ENCODE data around the gene SCOC.
"Not testable (repeated sequence)": the region's sequence is repeated elsewhere in the genome, so short reads cannot be mapped to it uniquely, and the experiment has no call there.

SCOC gene

DNA sequence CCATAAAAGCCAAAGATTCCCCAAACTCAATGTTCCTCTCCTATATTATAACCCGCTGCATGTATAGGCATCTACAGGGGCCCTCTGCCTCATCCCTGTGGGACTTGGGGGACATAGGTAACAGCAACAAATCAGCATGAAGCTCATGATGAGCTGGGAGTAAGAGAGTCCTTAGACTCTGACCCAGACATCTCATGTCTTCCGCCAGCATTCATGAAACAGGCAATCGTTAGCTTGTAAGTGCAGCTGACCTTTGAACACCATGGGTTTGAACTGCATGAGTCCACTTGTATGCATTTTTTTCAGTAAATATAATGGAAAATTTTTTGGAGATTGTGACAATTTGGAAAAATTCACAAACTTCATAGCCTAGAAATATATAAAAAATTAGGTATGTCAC lies 10.4 kb upstream of the SCOC start:
- no peak for DNase-seq

DNA sequence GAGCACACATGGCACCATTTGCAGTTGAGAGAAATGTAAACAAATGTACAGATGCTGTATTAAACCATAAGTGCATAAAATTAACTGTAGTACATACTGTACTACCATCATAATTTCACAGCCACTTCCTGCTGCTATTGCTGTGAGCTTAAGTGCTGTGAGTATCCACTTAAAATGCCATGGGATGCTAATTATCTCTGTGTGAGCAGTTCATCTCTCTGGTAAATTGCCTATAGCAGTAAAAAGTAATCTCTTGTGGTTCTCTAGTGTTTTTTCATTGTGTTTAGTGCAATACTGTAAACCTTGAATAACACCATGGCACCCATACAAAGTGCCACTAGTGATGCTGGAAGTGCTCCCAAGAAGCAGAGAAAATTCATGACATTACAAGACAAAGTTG lies 9.9 kb upstream of the SCOC start:
- no peak for DNase-seq

DNA sequence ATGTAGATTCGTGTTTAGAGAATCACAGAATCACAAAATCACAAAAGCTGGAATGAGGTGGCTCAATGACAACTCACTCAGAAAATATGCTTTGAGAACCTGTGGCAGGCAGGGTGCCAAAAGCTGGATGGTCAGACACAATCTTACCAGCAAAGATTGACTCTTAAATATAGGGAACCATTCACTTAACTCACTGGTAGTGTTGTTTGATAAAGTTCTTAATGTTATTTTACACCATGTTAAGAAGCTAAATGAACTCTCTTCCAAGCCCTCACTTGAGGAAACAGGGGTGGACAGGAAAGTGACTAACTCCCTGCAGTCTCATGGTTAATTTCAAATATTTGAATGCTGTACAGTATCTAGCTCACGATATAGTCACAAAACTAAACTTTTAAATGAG lies 5.7 kb upstream of the SCOC start:
- no peak for DNase-seq

DNA sequence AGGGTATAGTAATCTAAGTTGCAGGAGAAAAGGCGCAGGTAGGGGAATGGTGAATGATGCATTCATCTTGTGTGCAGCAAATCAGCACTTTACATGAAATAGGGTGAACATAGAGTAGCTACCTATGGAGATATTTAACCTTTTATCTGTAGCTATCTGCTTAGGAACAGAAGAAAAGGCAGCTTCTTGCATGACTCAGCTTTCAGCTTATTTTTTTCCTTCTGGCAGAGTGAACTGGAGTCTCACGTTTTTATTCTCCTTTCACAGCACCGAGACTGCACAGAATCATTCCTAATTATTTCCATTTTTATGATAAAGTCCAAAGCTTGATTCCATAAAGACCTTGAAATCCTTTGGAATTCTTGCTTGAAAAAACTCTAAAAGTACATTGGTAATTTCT lies 4.8 kb upstream of the SCOC start:
- DNase-seq, result no peak

DNA sequence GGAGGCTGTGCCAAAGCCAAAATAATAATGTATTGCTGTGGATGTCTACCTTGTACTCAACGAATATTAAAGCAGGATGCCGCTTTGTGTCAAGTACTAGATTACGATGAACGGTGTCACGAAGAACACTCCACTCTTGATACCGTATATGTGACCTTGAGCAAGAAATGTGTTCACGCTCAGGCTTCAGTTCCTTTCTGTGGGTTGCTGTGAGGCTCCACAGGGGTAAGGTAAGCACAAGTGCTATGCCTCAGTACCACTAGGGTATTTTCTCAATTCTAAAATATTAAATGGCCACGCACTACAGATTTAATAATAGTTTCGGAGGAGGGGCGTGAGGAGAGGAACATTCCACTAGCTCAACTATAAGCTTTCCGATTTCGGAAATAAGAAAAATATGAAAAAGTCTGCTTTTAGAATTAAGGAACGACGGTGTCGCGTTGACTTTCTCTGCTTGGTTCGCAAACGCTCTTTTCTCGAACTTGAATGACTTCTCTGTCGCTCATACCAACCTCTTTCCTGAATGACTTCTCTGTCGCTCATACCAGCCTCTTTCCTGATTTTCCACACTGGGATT lies 607 bp upstream of the SCOC start:
- no peak for DNase-seq

DNA sequence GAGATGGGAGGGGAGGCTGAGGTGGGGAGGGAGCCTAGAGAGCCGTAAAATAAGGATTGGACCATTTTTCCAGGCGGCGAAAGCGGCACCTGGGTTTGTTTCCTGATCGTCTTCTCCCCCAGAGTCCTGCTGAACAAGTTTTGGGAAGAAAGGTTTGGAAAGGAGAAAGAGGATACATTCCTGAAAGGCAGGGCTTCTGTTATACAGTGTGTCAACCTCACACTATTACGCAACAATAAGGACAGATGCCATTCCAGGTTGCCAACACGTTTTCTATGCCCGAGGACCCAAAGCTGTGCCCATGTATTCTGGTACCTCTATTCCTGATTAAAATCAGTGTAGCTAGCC lies 658 bp downstream of the SCOC start:
- DNase-seq, result no peak

DNA sequence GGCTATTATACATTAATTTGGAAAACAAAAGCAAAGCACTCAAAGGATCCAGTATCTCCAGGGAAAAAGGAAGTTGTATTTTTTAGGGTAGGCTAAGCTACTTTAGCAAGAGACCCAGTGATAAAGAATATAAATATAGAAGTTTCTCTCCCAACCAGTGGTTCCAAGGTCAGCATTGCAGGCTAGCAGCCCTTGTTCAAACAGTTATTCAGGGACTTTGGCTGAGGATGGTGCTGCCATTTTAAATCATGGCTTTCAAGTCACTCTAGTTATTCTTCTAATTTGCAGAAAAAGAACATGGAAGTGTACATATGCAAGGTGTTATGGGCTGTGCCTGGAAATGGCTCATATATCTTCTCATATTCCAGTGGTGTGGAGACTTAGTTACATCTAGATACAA lies 9.3 kb downstream of the SCOC start:
- DNase-seq, result no peak

DNA sequence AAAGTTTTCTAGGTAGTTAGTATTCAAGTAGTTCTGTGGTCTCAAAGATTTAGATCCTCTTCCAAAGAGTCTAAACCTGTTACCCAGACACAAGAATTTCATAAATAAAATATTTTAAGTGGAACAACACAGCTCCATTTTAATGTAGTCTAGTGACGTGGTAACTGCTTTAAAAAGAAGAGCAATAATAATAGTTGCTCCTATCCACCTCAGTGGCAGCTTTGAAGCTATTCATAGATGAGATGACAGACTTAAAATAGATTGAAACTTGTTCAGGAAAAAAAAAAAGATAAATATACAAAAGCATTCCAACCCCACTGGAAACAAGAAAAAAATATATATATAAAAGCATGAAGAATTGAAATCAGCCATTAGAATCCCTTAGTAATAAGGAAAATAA lies 14.6 kb downstream of the SCOC start:
- no peak for DNase-seq

DNA sequence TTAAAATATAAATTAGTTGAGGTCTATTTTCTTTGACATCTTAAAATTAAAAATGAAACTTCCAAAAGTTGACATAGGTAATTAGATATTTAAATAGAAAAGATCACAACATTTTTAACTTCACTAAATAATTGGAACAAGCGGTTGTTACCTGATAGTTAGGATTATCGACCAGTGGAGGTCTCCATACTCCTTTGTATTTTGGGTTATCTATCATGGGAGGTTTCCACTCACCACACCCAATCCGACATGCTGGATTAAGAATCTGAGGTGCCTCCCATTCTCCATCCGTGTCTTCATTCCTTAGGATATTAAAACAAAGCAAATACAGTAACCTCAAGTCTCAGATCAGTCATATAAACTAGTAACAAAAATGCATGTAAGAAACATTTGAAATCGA lies 22.2 kb downstream of the SCOC start:
- no peak for DNase-seq

DNA sequence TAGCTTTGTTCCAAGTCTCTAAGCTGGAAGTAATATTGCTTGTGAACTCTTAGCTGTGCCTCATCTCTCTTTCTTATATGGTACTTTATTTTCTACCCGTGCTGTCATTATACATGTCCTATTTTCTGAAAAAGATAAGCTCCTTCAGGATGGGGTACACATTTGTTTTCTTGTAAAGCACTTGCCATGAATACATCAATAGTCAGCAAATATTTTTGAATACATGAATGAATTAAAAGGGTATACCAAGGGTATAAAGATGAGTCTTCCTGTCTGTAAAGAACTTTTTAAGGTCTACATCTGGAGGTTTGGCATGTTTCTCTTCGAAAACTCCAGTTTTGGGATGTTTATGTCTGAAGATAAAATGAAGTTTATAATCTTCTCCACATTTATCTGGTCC lies 26.7 kb downstream of the SCOC start:
- no peak for DNase-seq

DNA sequence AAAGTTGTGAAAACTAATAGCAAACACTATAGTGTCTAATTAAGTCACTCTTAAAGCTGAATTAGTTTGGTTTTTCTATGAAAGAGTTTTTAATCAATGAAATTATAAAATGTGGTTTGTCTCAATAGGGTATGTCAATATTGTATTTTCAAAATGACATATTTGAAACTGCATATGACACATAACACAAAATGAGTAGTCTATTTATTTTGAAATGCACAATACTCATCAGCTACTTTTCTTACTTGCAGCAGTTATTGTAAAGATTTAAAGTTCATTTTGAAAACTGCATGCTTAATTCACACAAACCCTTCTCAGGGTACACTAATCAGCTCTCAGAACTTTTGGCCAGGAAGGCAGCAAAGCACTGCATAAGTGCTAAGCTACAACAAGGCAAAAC lies 32.8 kb downstream of the SCOC start:
- no peak for DNase-seq

DNA sequence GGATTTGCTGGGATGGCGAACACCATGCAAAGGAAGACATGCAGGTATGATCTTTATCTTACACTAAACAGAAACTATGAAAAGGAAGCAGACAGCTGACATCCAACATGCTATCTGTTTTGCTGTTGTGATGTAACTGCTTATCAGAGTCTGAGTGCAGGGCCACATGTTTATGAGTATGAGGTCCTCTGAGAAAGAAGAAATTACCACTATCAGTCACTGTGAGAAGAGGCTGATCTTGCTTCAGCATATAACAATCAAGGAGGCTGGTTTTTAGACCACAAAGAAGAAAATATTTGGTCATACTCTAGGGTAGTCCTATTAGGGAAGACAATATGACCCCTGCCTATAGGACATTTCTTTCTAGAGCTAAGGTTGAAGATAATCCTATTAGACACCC lies 35.5 kb downstream of the SCOC start:
- no peak for DNase-seq

DNA sequence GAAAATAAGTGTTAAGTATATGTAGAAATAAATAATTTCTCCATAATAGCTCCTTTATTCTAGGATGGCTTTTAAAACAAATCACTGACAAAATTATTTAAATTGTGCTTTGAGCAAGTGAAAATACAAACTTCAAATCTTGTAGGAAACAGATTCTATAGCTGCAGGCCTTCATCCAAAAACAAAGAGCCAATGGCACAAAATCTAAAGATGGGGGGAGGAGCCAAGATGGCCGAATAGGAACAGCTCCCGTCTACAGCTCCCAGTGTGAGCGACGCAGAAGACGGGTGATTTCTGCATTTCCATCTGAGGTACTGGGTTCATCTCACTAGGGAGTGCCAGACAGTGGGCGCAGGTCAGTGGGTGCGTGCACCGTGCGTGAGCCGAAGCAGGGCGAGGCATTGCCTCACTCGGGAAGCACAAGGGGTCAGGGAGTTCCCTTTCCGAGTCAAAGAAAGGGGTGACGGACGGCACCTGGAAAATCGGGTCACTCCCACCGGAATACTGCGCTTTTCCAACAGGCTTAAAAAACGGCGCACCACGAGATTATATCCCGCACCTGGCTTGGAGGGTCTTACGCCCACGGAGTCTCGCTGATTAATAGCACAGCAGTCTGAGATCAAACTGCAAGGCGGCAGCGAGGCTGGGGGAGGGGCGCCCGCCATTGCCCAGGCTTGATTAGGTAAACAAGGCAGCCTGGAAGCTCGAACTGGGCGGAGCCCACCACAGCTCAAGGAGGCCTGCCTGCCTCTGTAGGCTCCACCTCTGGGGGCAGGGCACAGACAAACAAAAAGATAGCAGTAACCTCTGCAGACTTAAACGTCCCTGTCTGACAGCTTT lies 39.9 kb downstream of the SCOC start:
- not testable (repeated sequence) for DNase-seq

DNA sequence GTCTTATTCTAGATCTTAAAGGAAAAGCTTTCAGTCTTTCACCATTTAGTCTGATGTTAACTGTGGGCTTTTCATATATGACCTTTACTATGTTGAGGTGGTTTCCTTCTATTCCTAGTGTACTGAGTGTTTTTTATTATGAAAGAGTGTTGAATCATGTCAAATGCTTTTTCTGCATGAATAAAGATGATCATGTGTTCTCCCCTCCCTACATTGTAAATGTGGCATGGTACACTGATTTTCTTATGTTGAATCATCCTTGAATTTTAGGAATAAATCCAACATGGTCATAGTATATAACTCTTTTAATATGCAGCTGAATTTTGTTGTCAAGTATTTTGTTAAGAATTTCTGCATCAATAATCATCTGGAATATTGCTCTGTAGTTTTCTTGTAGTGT lies 49.7 kb downstream of the SCOC start:
- no peak for DNase-seq

DNA sequence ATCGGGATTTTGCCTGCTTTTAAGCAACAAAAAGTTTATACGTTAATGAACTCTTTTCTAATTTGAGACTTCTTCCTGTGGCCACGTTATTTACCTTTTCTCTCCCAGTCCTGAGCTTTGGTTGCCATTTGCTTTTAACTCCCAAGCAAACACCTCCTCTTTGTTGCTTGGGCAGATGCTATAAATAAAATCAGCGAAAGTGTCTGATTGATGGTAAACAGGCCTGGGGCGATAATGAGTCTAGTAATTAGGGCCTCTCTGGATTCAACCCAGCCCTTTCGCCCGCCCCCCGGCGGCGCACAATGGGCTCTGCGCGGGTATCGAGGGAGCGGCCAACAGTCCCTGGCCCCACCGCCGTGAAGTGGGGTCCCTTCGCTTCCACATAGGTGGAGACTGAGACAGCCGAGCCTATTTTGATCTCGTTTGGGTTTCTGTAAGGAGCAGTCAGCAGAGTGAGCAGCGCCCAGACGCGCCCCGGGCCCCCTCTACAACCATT lies 53.2 kb downstream of the SCOC start:
- peak in 1 of 2 experiments; percentile 39 for DNase-seq

DNA sequence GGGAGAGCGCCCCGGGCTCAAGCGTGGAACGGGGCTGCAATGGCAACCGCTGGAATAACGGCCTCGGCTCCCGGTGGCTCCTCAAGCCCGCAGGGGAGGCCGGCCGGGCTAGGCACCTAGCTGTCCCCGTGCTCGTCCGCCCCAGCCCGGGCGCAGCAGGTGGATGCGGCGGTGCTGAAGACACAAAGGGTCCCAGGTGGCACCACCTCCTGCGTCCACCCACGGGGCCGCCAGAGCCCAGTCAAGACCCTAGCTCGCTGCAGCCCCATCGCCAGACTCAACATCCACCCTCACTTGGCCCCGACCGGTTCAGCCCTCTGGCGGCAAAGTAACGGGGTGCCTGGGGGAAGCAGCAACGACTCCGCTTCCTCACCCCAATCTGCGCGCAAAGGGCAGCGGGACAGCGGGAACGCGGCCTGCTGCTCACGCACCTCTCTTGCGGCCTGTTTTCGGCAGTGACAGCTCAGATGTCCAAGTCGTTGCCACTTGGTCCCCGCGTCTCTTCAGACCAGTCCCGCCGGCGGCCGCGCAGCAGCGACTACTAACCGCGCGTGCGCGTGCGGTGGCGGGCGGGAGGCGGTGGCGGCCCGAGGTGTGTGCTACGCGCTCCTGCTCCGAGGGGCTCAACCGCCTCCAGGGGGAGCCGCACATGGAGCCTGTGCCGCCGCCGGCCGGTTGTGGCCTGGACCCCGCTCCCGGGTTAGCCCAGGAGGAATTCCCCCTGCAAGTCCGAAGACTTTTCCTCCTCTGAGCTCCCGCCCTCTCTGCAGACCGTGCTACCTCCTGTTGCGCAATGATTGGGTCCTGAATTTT lies 53.9 kb downstream of the SCOC start, which contains the start of gene CLGN:
Gene CLGN (minus strand): TSS at position 543 of the 813 bp plus-strand sequence. CDS start 14,570 bp downstream, outside the sequence.
- DNase-seq, result peak; percentile 27 to 84

DNA sequence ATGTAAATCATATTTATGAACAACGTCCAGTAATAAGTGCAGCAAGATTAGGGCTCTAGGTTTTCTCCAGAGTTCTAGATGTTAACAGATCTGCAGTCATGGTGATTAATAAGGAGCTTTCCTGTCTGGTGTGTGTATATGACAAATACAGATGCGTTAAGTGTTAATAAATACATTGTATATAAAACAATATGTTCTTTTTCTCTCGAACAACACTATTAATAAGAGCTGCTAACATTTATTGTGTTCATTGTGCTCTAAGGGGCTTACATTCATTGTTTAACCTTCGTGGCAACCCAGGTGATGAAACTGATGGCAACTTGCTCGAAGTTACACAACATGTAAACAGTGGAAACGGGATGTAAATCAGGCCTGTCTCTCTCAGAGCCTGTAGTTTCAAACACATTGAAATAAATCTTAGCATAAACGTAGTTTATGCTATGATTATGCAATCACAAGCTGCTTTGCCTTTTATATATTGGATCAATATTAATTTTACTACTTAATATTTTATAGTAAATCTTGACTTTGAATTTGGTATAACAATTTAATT lies 54.5 kb downstream of the SCOC start:
- no peak for DNase-seq
